Keratinocyte (primary cell): ENCODE results near the gene BMPER. TPM values are rescaled to one million over a fixed set of nuclear protein-coding genes. Genes with fewer than 3 reads are reported as not detected.

ENCODE experiments used
- DNase-seq: peaks from one replicate; pipeline ENCODE4 v3.0.0-alpha.2; 2011; ENCODE audit warnings: low read depth, missing footprints, low spot score
- FAIRE-seq: peaks from 2 replicates; lab custom pipeline; 2011; peaks lifted over from hg19 to GRCh38; lab: Jason Lieb, UNC
- H2AFZ ChIP-seq: 2 replicates; pipeline ENCODE4 v1.6.0; 2012; ENCODE audit warnings: low read length, control low read depth, inconsistent platforms; ENCODE audit not compliant: control insufficient read depth
- H3K27ac ChIP-seq: 2 replicates; pipeline ENCODE4 v1.5.1; 2011; ENCODE audit warnings: low read length; ENCODE audit not compliant: control insufficient read depth, insufficient read depth
- H3K27me3 ChIP-seq: 3 replicates; pipeline ENCODE4 v1.6.0; 2011; ENCODE audit warnings: low read length; ENCODE audit not compliant: control insufficient read depth, insufficient read depth; ENCODE audit errors: extremely low read depth
- H3K36me3 ChIP-seq, 2 experiments: 2 replicates in 1 of 2; 3 replicates in 1 of 2; pipeline ENCODE4 v1.5.1; 2011; ENCODE audit warnings: low read length in 2 of 2, mild to moderate bottlenecking in 1 of 2; ENCODE audit not compliant: control insufficient read depth in 2 of 2, insufficient read depth in 2 of 2; ENCODE audit errors: extremely low read depth in 1 of 2
- H3K4me1 ChIP-seq: 3 replicates; pipeline ENCODE4 v1.5.1; 2011; ENCODE audit warnings: low read length; ENCODE audit not compliant: control insufficient read depth, insufficient read depth; ENCODE audit errors: extremely low read depth
- H3K4me2 ChIP-seq: 3 replicates; pipeline ENCODE4 v1.6.0; 2011; ENCODE audit warnings: low read depth, low read length; ENCODE audit not compliant: control insufficient read depth, insufficient read depth; ENCODE audit errors: extremely low read depth
- H3K4me3 ChIP-seq, 3 experiments: fragments of 200-600 bp in 1 of 3; sonication (generic) in 1 of 3; 2 replicates in 2 of 3; 3 replicates in 1 of 3; pipeline ENCODE4 v1.5.1; 2011 to 2016; ENCODE audit warnings: low read length in 3 of 3, mild to moderate bottlenecking in 3 of 3, control low read depth in 2 of 3, inconsistent platforms in 1 of 3, low read depth in 1 of 3, mixed read lengths in 1 of 3, mixed run types in 1 of 3, moderate library complexity in 1 of 3; ENCODE audit not compliant: control insufficient read depth in 2 of 3, insufficient read depth in 2 of 3; ENCODE audit errors: extremely low read depth in 1 of 3
- H3K79me2 ChIP-seq: 2 replicates; pipeline ENCODE4 v1.6.0; 2012; ENCODE audit warnings: low read length; ENCODE audit not compliant: control insufficient read depth, insufficient read depth
- H3K9ac ChIP-seq: 3 replicates; pipeline ENCODE4 v1.6.0; 2011; ENCODE audit warnings: low read length; ENCODE audit not compliant: control insufficient read depth, insufficient read depth; ENCODE audit errors: extremely low read depth
- H3K9me1 ChIP-seq: 3 replicates; pipeline ENCODE4 v1.6.0; 2011; ENCODE audit warnings: low read length; ENCODE audit not compliant: control insufficient read depth, insufficient read depth; ENCODE audit errors: extremely low read depth
- H3K9me3 ChIP-seq: 2 replicates; pipeline ENCODE4 v1.5.1; 2012; ENCODE audit warnings: low read depth, low read length; ENCODE audit not compliant: control insufficient read depth
- H4K20me1 ChIP-seq: 3 replicates; pipeline ENCODE4 v1.6.0; 2011; ENCODE audit warnings: low read length; ENCODE audit not compliant: control insufficient read depth, insufficient read depth; ENCODE audit errors: extremely low read depth
- CTCF ChIP-seq, 3 experiments: IDR thresholded peaks in 1 of 3; conservative IDR thresholded peaks in 1 of 3; optimal IDR thresholded peaks in 1 of 3; 2 replicates in 2 of 3; 3 replicates in 1 of 3; pipeline versions ENCODE3 to v1.5.1; 2011; ENCODE audit warnings: low read length in 3 of 3, mild to moderate bottlenecking in 3 of 3, moderate library complexity in 2 of 3, control low read depth in 1 of 3, inconsistent platforms in 1 of 3; ENCODE audit not compliant: insufficient read depth in 2 of 3; ENCODE audit errors: extremely low read depth in 1 of 3
- EZH2 ChIP-seq: IDR thresholded peaks from one replicate; pipeline ENCODE4 v1.6.1; 2012; ENCODE audit warnings: inconsistent platforms, mild to moderate bottlenecking, low read length, moderate library complexity
- dilution Hi-C: fragments of 300-500 bp; cut with MboI; formaldehyde crosslinking; loops from one replicate; pipeline ENCODE4 v1.7.0; 2020; ENCODE audit warnings: low sequenced_read_pairs; ENCODE audit not compliant: extremely low pct_ligation_motif_present
- polyA plus RNA-seq, 5 experiments: library from polyadenylated mRNA; depleted of rRNA in 3 of 5; stranded (reverse) in 3 of 5; stranded (forward) in 1 of 5; unstranded in 1 of 5; fragments of >200 nt; gene quantifications; 1 replicate in 1 of 5; 2 replicates in 3 of 5; 3 replicates in 1 of 5; pipeline versions ENCODE4 v1.2.1 to v1.2.3, GENCODE V29; 2011 to 2012; ENCODE audit warnings: missing spikeins in 2 of 5, low read depth in 1 of 5, low replicate concordance in 1 of 5

The BMPER gene
- polyA plus RNA-seq, 1 donor (not counting 4 experiments of a cell fraction or from before 2014, with no cell fraction given), result 0.67 TPM

GRCh38 chr7:34064519-34065158 lies 159.3 kb downstream of the BMPER start:
- no peaks in the 10 kb centered on the region for H3K9me1 ChIP-seq
- H2AFZ ChIP-seq, result no peak overlapping the region
- no peaks in the 10 kb centered on the region for H3K36me3 ChIP-seq
- TF ChIP-seq EZH2, result no peak
- no peak for TF ChIP-seq CTCF (optimal IDR thresholded peaks at IDR 0.05 in 1 of 3, IDR thresholded peaks at IDR 0.05 in 1 of 3, conservative IDR thresholded peaks at IDR 0.05 in 1 of 3; ENCODE audit: extremely low read depth in 1 of 3, insufficient read depth in 2 of 3, low read length in 3 of 3)
- no peak overlapping the region for H3K9ac ChIP-seq
- H3K9me3 ChIP-seq, result no peaks in the 10 kb centered on the region
- no peaks in the 10 kb centered on the region for H3K27me3 ChIP-seq
- dilution Hi-C loops, result no loop called here
- no peak for DNase-seq
- FAIRE-seq, result no peak
- H3K4me1 ChIP-seq, result peaks cover 51% of the 10 kb centered on the region
- H3K4me3 ChIP-seq, result no peak overlapping the region
- no peak overlapping the region for H3K27ac ChIP-seq
- H3K4me2 ChIP-seq, result no peak overlapping the region
- no peaks in the 10 kb centered on the region for H3K79me2 ChIP-seq
- H4K20me1 ChIP-seq, result no peaks in the 10 kb centered on the region

DNA sequence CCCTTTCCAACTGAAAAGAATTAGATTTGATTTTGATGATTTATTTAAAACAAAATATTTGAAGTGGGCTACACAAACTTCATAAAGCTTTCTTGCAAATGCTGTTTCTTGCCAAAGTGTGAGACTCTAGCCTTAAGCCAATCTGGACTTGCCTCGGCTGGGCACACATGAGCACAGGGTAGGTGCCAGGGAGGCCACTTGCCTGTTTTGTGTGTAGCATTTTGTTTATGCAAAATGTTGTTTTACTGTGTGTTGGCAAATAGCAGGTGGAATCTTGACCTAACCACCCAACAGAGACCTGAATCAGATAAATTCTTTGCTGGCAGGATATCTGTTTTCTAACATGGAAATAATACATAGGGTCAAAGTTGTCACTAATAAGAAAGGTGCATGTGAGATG lies 161.1 kb downstream of the BMPER start:
- no peak overlapping the region for H3K9ac ChIP-seq
- dilution Hi-C loops, result no loop called here
- no peak for DNase-seq

More for the DNA sequence above, 161.1 kb downstream of the BMPER start:
- Histone ChIP-seq H3K9me3 (no peaks in the 10 kb centered on the region), H3K4me1 (peaks cover 44% of the 10 kb centered on the region), H2AFZ (no peak overlapping the region), H3K4me2 (no peak overlapping the region), H3K4me3 (no peak overlapping the region), H3K79me2 (no peaks in the 10 kb centered on the region), H4K20me1 (no peaks in the 10 kb centered on the region), H3K9me1 (no peaks in the 10 kb centered on the region), H3K27ac (no peak overlapping the region), H3K27me3 (no peaks in the 10 kb centered on the region), H3K36me3 (no peaks in the 10 kb centered on the region)
- FAIRE-seq, result no peak
- no peak for TF ChIP-seq EZH2
- TF ChIP-seq CTCF (optimal IDR thresholded peaks at IDR 0.05 in 1 of 3, IDR thresholded peaks at IDR 0.05 in 1 of 3, conservative IDR thresholded peaks at IDR 0.05 in 1 of 3; ENCODE audit: extremely low read depth in 1 of 3, insufficient read depth in 2 of 3, low read length in 3 of 3), result no peak
